Brain microvascular endothelial cell (primary cell): ENCODE measurements around the gene ATP8A2.

Experiments
- DNase-seq: peaks from one replicate; pipeline ENCODE4 v3.0.0-alpha.2; 2020
- H3K27ac ChIP-seq: fragments of 250-450 bp; sonication (Bioruptor Pico); 2 replicates; pipeline ENCODE4 v1.5.1; 2020; ENCODE audit warnings: mild to moderate bottlenecking, moderate library complexity
- H3K27me3 ChIP-seq: fragments of 250-450 bp; sonication (Bioruptor Pico); replicated peaks from 2 replicates; pipeline ENCODE4 v1.5.1; 2020; ENCODE audit warnings: mild to moderate bottlenecking
- H3K36me3 ChIP-seq: fragments of 250-450 bp; sonication (Bioruptor Pico); replicated peaks from 2 replicates; pipeline ENCODE4 v1.5.1; 2020; ENCODE audit warnings: mild to moderate bottlenecking
- H3K4me3 ChIP-seq: 2 replicates; pipeline ENCODE4 v1.5.1; 2011; ENCODE audit warnings: low read depth, mild to moderate bottlenecking, control low read depth, low read length, moderate library complexity
- CTCF ChIP-seq: IDR thresholded peaks from 2 replicates; pipeline ENCODE4 v1.5.1; 2011; ENCODE audit warnings: low read depth, mild to moderate bottlenecking, moderate library complexity, low read length, control low read depth, inconsistent platforms; ENCODE audit errors: missing control alignments
- in situ Hi-C: cut with HindIII; loops from 2 replicates; pipeline ENCODE4 v1.10.0; 2017; ENCODE audit warnings: low sequenced_read_pairs, low pct_ligation_motif_present

Gene ATP8A2

DNA sequence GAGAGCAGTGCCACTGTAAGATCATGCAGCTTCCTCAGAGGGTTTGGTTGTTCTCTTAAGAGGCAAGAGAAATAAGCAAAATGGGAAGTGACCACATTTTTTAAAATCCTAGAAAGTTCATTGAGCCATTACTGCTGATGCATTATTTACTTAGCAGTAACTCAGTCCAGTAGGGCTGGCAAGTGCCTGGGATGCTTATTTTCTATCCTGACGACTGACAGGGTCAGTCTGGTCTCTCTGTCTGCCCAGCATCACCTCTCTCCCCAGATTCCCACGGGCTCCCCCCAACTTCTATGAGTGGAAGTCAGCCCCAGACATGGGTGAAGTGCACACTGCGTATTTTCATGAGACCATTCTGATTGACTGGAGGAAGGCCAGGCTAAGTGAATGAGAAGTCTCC lies 669.7 kb downstream of the ATP8A2 start:
- Histone ChIP-seq H3K27me3 (no peaks in the 10 kb centered on the region), H3K36me3 (no peaks in the 10 kb centered on the region), H3K27ac (no peak overlapping the region), H3K4me3 (no peak overlapping the region)
- TF ChIP-seq CTCF: no peak
- in situ Hi-C loops: no loop called here
- no peak for DNase-seq

DNA sequence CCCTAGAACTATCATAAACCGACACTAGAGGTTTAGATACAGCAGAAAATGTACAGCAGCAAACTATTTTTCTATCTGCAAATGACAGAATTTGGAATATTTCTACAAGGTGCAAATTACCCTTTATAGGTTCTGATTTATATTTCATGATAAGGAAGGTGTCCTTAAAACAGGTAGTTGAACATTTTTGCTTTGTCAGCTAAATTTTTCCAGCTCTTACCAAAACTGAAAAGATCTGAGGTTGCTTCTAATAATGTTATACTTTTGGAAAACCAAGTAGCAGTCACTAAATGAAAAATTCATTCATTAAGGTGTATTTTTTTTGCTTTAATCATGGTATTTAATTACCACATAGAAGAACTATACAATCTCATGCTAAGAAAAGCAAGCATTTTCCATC lies 671.0 kb downstream of the ATP8A2 start:
- H3K27ac ChIP-seq: no peak overlapping the region
- no peak overlapping the region for H3K4me3 ChIP-seq
- DNase-seq: no peak
- no peaks in the 10 kb centered on the region for H3K27me3 ChIP-seq
- H3K36me3 ChIP-seq: no peaks in the 10 kb centered on the region
- in situ Hi-C loops: no loop called here
- no peak for TF ChIP-seq CTCF

DNA sequence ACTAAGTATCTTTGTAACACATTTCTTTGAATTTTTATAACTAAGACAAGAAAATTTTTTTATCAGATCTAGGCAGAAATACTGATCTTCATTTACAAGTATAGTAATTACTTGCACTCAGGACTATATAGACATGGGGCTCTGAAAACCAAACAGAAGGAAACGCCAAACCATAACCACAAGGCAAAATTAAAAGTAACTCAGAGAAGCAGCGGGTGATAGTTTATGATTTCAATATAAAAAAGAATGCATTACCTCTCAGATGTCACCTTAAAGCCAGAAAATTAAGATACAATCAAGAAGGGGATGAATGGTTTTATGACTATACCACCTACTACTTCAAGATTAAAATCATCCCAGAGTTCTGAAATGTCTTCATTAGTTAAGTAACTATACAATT lies 673.4 kb downstream of the ATP8A2 start:
- Histone ChIP-seq H3K27ac (no peak overlapping the region), H3K4me3 (no peak overlapping the region), H3K36me3 (no peaks in the 10 kb centered on the region), H3K27me3 (no peaks in the 10 kb centered on the region)
- no peak for DNase-seq
- in situ Hi-C loops: no loop called here
- no peak for TF ChIP-seq CTCF

DNA sequence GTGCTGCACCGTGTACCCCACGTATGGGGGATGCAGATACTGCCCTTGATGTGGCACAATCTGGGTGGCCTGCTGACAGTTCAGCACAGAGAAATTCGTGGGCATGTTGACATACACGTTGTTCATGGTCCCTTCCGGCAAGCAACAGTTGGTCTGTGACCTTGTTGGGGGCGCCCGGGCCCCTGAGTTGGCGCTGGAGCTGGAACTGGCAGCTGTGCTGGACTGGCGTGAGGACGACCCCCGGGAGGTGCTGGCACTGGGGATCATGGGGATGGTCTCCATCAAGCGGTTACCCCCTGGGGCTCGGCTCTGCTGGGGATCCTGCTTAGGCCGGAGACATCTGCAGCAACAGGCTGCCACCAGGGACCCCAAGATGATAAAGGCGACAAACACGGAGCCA lies 674.9 kb downstream of the ATP8A2 start:
- no peak for DNase-seq
- in situ Hi-C loops: no loop called here
- Histone ChIP-seq H3K36me3 (no peaks in the 10 kb centered on the region), H3K27ac (no peak overlapping the region), H3K4me3 (no peak overlapping the region), H3K27me3 (no peaks in the 10 kb centered on the region)
- no peak for TF ChIP-seq CTCF

DNA sequence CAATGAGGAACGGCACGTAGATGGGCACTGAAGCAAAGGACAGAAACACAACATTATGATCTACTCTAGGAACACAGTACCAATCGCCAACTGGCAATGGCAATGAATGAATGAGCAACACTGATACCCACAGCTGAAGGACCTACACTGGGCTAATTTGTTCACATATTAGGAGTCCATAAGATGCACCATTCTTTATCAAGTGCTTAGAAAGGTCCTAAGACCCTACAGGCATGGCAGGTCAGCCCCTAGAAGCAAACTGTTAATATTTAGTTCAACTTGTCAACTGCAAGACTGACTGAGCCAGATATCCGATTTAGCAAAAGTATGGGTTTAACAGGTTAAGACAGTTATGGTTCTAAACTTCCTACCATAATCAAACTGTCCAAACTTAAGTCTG lies 675.3 kb downstream of the ATP8A2 start:
- Histone ChIP-seq H3K36me3 (no peaks in the 10 kb centered on the region), H3K27me3 (no peaks in the 10 kb centered on the region), H3K27ac (no peak overlapping the region), H3K4me3 (no peak overlapping the region)
- TF ChIP-seq CTCF: no peak
- in situ Hi-C loops: no loop called here
- DNase-seq: no peak

DNA sequence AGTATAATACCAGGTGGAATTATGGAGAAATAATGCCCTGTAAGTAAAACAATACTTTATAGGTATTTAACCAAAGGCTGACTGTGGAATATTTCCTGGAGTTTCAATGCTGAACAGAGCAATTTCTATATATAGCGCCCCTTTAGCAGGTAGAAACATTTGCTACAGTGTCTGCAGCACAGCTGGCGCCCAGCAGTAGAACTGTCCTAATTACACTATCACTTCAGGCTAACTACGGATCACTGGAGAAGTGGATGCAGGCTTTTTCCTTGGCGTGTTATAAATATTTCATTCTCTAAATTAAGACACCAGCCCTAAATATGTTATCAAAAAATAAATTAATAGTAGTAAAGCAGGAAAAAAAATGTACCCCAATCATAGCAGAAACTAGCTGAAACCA lies 677.0 kb downstream of the ATP8A2 start:
- no peak for DNase-seq
- Histone ChIP-seq H3K27ac (no peak overlapping the region), H3K4me3 (peak overlapping the region; percentile 62), H3K27me3 (no peaks in the 10 kb centered on the region), H3K36me3 (no peaks in the 10 kb centered on the region)
- in situ Hi-C loops: no loop called here
- TF ChIP-seq CTCF: no peak
